Stomach (tissue), 4 donors: Measurements from ENCODE around the gene PRKG1.

Experiments
- CTCF ChIP-seq, 7 experiments: fragments of 450-650 bp in 4 of 7; fragments of 200-600 bp in 3 of 7; sonication (generic) in 3 of 7; IDR thresholded peaks; one replicate each; pipeline ENCODE4 v1.5.1; 2016 to 2019; ENCODE audit warnings: antibody characterized with exemption in 7 of 7, control low read depth in 2 of 7, mild to moderate bottlenecking in 1 of 7
- EP300 ChIP-seq: sonication (generic); formaldehyde crosslinking; IDR thresholded peaks from one replicate; pipeline ENCODE4 v1.6.1; 2017; ENCODE audit warnings: antibody characterized with exemption
- POLR2A ChIP-seq, 4 donors: fragments of 450-650 bp; IDR thresholded peaks; one replicate each; pipeline ENCODE4 v1.6.1; 2016; ENCODE audit warnings: antibody characterized with exemption in 4 of 4, control low read depth in 2 of 4, mild to moderate bottlenecking in 1 of 4, moderate library complexity in 1 of 4
- POLR2AphosphoS5 ChIP-seq, 3 donors: sonication (generic); formaldehyde crosslinking; IDR thresholded peaks; one replicate each; pipeline ENCODE4 v1.6.1; 2016; ENCODE audit warnings: antibody characterized with exemption in 3 of 3

GRCh38 chr10:51368943-51369342 is 294.7 kb downstream of the PRKG1 start:
- no peak for TF ChIP-seq POLR2AphosphoS5 (IDR thresholded peaks at IDR 0.05)
- no peak for TF ChIP-seq CTCF (IDR thresholded peaks at IDR 0.05)
- no peak for TF ChIP-seq POLR2A (IDR thresholded peaks at IDR 0.05)
- TF ChIP-seq EP300: no peak
